SK-N-MC (cell line): ENCODE measurements around the gene KPNA1.

Source experiments
- EZH2 ChIP-seq: fragments of 200-600 bp; sonication (generic); IDR thresholded peaks from one replicate; pipeline ENCODE4 v1.6.1; 2017; ENCODE audit warnings: antibody characterized with exemption
- POLR2AphosphoS5 ChIP-seq: IDR thresholded peaks from 2 replicates; pipeline ENCODE4 v1.6.1; 2012; ENCODE audit warnings: mild to moderate bottlenecking, low read depth, low read length, borderline replicate concordance

DNA sequence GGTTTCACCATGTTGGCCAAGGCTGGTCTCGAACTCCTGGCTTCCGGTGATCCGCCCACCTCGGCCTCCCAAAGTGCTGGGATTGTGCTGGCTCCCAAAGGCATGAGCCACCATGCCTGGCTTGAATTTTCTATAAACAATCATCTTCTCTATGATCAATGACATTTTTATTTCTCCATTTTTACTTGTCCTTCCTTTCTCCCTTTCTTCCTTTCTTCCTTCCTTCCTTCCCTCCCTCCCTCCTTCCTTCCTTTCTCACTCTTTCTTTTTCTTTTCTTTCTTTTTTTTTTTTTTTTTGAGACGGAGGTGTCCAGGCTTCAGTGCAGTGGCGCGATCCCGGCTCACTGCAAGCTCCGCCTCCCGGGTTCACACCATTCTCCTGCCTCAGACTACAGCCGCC lies 8.6 kb upstream of the KPNA1 start:
- TF ChIP-seq POLR2AphosphoS5 (no peak), EZH2 (no peak)
